HG02943 (cell line): Measurements from ENCODE around the gene BACH2.
"Not testable (repeated sequence)": the region's sequence is repeated elsewhere in the genome, so short reads cannot be mapped to it uniquely, and the experiment has no call there.

ENCODE experiments used
- ATAC-seq: cut with Tn5 transposase; IDR thresholded peaks from one replicate; pipeline ENCODE4 v1.9.1; 2021; ENCODE audit warnings: mild to moderate bottlenecking, low read depth, moderate library complexity; ENCODE audit not compliant: unreplicated experiment

BACH2 gene

DNA sequence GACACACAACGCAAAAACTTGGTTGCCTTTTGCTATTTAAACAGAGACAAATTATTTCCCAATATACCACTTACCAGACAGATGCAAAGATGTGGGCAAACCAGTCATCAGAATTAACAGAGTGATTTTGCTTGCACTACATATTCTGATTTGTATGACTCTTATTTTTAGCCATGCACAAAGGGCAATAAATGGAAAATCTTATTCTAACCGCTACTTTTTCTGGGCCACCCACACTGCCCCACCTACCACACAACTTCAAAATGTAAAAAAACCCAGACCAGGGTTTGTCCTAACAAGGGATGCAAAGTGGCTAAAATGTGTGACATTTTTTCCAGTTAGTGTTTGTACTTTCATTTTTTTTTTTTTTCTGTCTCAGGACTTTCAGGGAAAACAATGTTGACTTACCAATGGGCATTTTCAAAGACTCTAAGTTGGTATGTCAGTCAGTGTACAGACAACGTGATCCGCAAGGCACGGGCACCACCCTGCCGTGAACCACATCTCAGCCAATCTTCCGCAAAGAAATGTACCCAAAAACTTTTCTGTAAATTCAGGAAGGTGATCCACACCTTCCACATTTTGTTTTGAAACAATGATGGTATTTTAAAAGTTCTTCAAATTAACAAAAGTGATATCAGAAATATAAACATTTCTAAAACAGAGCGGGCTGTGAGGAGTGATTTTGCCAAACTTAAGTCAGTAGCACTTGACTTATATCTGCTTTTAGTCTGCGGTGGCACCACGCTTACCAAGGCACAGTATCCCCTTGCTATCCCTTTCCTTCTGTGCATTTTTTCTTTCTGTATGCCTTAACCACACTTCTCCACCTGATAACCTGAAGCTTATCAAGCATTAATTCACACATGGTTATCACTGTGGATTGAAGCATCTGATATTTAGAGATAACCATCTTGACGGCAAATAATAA, 216.8 kb downstream of the BACH2 start:
- ATAC-seq = no peak

DNA sequence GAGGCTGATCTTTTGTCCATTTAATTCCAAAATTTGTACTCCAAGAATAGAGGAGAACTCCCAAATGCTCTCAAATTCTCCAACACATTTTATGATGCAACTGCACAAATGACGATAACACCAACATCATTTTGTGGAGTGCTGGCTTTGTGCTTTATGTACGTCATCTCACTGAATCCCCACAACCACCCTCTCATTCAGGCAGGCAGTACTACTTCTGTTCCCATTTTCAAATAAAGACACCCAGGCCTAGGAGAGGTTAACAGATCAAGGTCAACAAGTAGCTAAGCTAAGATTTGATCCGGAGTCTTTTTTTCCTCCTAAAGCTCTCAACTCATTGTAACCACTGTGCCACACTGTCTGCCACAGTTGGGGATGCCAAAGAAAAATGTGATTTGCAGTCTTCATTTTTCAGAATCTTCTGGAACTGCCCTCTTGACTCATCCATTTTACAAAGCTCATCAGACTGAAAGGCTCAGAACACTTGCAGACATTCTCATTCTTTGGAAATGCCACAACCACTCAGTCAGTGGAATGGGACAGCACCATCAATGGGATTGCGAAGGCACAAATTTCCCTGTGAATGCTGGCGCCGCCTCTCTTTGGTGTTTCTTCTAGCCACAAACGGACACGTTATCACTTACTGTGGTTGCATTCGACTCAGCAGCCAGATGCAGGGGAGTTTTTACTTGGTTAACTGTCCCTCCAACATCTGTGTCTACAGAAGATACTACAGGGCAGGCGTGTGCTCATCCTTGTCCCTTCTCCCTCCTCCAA, 217.9 kb downstream of the BACH2 start:
- ATAC-seq = no peak

DNA sequence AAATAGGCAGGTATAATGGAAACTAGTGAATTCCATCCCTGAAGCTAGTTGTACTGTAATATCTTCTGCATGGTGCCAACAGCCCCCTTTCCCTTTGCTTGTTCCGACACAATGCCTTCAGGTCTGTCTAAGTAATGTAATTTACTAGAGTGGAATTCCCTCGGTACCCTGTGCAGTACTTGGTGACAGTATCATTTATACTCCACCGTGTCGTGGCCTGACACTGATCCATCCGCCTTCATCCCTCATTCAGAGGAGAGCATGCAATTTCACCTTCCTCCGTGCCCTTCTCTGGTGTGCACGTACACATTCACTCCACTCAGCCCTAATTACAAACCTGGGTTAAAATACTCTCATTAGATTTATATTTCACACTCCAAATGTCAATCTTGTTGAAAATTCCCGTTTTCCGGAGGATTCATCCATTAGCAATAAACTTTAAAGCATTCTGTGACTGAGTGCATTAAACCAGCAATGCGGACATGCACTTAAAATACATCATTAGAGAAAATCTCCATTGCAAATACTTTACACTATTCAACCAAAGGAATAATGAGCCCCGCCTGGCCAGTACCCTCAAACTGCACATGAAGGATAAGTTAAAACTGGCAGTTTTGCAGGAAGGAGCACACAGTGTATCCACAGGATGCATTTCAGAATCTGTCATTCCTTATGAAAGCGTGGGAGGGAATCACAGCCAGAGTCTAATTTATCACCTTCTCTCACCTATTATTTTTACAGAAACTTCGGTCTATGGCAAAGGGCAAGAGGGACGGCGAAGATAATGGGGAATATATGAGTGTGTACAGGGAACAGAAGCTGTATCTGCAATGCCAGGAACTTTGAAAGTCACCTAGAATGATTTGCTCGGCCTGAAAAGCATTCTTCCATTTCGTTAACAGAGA, 219.9 kb downstream of the BACH2 start:
- no peak for ATAC-seq

DNA sequence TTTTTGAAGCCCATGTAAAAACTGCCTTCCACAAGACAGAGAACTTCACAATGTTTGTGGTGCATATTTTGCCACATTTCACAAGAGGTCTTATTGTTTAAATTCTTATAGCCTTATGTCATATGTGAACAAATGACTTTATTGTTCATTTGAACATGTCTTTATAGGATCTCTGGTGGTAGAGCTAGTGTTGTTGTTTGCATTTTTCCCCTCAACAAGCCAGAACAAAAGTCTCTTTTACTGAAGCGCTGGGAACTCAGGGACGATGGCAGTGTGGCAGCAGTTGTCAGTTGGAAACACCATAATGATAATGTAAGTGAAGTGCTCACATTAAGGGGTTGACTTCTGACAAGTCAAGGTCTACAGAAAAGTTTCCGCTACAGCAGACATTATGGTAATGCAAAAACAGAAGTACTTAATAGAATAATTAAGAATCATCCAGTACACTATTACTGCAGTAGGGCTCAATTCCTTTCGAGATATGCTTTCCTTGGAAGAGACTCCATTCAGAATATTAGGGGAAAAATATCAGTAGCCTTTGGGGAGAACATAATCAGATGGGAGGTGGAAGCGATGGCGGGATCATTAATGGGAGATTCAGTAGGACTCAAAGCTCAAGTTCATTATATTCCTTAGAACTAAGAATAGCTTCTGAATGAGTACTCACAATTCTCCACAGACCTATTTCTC, 222.3 kb downstream of the BACH2 start:
- ATAC-seq = no peak

DNA sequence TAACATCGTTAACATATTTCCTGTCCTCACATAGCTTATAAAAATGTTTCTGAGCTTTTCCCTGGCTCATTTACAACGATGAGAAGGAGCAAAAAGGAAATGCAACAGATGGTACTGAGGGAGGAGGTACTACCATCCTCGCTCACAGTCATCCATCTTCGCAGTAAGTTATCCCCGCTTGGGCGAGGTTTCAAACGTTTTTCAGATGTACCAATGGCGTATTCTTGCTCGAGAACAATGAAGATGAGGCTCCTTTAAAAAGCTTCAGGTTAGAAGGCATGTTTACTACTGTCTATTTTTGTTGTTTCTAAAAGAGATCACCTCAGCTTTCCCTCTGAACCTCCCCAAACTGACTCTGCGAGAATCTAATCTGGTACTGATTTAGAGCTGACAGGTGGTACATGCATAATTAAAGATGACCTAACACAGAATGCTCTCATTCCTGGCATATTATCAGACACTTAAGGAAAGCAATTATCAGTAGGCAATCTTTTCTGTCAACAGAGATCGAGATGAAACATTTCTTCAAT, 223.6 kb downstream of the BACH2 start:
- ATAC-seq = no peak

DNA sequence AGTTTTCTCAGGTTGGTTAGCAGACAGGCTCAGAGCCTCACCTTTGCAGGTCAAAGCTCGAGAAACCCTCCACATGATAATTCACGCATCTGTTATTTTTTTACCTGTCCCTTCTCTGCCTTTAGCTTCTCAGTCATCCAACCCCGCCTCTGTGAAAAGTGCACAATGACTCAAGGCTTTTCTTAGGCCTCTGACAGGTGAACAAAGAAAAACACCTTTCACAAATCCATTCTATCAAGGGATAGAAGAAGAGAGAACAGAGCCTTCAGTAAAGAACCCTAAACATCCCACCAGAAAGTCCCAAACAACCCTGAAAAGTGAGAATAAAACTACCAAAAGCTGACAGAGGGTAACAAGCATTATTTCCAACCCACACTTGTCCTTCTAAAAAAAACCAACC, 224.1 kb downstream of the BACH2 start:
- no peak for ATAC-seq

DNA sequence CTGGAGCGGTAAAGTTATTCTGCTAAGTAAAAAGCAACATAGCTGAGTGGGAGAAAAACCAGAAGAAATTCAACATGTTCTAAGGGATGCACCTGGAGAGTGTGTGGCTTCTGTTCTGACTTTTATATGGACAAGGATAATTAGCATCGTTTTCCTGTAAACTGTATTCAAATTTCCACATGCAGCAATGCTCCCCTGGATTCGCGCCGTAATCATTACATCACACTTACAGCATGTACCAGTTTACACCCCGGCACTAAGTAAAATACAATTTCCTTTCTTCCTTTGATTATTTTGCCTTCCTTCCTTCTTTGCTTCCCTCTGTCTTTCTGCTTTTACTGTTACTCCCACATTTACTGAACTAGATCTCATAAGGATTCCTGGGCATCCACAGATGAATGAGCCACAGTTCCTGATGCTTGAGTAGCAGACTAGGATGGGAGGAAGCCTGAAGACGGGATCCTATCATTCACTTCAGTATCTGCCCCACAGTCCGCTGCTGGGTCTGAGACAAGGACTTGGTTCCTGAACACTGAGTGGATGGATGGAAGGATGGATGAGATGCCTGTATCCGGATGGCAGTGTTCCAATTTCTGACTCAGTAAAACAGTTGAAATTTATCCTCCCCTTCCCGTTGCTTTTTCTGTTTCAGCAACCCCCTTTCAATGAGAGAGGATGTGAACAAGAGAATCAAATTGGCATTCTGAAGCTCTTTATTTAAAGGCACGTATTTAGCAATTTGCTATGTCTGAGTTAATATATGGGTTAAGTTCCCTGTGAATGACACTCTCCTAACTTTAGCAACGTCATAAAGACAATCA, 227.7 kb downstream of the BACH2 start:
- ATAC-seq = no peak

DNA sequence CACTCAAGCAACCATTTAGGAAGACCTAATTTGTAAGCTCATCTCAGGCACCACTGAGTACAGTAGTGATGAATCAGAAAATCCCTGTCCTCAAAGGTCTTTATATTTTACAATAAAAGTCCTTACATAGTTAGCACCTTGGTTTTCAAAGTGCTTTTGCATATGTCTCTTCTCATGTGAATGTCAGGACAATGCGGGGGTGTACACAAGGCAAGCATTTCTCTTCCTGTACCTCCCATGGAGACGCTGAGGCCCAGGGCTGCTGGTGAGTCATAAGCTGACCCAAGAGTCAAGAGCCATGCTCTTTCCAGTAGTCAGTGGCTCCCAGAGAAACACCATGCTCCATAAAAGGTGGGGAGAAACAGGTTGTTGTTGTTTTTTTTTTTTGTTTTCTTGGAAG, 228.4 kb downstream of the BACH2 start:
- ATAC-seq = no peak

DNA sequence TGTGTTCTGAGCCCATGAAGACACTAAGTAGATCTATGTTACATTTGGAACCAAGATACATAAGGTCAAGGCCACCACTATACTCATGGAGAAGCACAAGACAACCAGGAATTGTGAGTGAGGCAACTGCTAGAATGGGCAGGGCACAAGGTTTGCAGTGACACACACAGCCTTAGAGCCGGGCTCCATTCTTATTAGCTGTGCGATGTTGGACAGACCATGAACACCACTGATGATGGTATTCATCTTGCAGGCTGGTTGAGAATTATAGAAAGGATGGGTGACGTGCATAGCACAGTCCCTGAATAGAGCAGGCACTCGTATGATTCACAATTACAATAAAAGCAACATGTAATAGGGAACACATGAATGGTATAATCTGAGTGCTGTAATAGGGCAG, 229.9 kb downstream of the BACH2 start:
- ATAC-seq = no peak

DNA sequence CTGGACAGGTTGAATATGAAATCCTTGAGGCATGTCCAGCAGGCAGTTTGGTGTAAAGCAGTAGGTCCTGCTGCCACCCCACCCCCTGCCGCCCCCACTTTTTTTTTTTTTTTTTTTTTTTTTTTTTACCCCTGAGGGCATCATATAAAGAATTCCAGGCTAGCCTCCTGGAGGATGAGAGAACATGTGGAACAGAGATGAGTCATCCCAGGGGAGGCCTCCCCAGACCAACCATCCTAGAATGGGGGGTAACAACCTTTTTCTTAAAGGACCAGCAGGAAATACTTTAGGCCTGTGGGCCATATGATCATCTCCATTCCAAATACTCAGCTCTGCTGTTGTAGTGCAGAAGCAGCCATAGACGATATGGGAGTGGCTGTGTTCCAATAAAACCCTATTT, 231.5 kb downstream of the BACH2 start:
- ATAC-seq = no peak

DNA sequence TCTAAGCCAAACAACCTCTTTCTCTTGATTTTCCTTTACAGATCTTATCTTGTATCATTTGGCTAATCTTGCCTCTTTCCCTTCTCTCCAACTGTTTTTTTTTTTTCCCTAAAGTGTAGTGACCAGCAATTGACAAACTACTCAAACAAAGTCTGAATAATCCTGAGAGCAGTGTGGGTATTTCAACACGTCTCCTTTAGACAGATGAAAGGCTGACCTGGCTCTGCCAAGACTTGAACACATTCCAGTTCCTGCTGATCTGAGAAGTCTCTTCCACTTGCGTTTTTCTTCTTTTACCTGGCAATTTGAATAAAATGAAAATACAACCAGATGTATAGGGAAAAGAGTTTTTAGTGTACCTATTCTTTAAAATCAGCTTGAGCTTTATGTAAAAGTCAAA, 234.0 kb downstream of the BACH2 start:
- ATAC-seq = no peak

DNA sequence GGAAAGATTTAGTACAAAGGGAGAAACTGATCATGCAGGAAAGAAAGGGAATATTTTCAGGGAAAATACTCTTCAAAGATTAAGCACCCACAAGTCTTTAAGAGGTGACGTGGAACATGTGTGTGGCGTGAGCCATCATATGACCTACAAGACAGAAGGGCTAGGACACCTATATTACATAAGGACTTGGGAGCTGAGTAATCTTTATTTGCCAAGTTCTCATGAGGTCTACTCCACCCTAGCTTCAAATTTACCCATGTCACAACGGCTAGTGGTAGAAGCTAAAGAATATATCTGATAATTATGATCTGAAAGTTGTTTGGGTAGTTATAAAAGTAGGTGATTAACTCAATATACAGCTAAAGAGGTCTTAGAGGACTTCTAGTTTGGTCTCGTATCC, 234.6 kb downstream of the BACH2 start:
- ATAC-seq = no peak

DNA sequence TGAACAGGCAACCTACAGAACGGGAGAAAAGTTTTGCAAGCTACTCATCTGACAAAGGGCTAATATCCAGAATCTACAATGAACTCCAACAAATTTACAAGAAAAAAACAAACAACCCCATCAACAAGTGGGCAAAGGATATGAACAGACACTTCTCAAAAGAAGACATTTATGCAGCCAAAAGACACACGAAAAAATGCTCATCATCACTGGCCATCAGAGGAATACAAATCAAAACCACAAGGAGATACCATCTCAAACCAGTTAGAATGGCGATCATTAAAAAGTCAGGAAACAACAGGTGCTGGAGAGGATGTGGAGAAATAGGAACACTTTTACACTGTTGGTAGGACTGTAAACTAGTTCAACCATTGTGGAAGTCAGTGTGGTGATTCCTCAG, 237.5 kb downstream of the BACH2 start:
- ATAC-seq = not testable (repeated sequence)

DNA sequence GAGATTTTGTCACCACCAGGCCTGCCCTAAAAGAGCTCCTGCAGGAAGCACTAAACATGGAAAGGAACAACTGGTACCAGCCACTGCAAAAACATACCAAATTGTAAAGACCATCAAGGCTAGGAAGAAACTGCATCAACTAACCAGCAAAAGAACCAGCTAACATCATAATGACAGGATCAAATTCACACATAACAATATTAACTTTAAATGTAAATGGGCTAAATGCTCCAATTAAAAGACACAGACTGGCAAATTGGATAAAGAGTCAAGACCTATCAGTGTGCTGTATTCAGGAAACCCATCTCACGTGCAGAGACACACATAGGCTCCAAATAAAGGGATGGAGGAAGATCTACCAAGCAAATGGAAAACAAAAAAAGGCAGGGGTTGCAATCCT, 240.7 kb downstream of the BACH2 start:
- not testable (repeated sequence) for ATAC-seq

DNA sequence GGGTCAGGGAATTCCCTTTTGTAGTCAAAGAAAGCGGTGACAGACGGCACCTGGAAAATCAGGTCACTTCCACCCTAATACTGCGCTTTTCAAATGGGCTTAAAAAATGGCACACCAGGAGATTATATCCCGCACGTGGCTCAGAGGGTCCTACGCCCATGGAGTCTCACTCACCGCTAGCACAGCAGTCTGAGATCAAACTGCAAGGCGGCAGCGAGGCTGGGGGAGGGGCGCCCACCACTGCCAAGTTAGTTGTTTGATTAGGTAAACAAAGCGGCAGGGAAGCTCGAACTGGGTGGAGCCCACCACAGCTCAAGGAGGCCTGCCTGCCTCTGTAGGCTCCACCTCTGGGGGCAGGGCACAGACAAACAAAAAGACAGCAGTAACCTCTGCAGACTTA, 242.4 kb downstream of the BACH2 start:
- not testable (repeated sequence) for ATAC-seq

DNA sequence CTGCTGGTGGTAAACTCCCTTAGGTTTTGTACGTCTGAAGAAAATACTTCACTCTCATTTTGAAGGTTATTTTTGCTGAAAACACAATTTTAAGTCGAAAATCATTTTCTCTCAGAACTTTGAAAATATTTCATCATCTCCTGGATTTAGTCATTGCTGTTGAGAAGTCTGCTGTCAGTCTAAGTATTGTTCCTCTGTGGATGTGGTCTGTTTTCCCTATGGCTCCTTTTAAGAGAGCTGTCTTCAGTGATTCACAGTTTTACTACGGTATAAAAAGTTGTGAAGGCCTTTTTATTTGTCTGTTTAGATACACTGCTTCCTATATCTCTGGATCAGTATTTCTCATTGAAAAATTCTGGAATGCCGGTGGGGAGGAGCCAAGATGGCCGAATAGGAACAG, 243.0 kb downstream of the BACH2 start:
- no peak for ATAC-seq

DNA sequence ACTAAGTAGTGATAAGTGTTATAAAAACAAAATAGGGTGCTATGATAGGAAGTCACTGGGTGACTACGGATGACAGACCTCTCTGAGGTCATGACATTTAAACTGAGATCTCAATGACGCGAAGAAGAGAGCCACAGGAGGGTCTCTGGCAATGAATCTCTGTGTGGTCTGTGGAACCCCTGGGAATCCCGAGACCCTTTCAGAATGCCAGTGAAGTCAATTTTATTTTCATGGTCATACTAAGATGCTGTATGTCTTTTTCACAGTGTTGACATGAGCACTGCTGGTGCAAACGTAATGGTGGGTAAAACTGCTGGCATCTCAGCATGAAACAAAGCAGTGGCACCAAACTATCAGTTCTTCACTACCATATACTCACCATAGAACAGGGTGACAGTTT, 247.3 kb downstream of the BACH2 start:
- ATAC-seq = no peak

DNA sequence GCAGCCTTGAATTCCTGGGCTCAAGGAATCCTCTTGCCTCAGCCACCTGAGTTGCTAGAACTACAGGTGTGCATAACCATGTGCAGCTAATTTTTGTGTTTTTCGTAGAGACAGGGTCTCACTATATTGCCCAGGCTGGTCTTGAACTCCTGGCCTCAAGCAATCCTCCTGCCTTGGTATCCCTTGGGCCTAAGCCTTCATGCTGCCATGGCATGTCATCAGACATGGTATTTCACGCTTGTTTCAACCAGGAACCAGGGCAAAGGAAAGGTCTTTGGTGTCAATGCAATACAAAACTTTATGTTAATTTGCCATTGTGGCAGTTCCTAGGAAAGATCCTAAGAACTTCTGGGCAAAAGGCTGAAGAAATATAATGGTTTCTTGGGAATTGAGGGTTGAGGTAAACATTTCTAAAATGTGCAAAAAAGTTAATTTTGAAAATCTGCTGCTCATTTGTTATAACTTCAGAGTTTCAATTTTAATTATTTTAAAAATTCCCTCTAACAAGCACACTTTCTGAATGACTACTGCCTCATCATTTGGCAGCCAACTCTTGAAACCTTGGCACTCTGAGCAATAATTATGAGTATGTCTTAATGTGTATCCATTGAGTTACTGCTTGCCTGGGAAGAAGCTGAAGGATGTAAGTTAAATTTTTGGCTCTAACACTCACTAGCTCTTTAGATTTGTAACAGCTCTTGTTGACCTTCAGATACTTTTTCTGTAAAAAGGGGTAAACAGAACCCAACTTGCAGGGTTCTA, 248.3 kb downstream of the BACH2 start:
- ATAC-seq = no peak
